SJSA1 (cell line): ENCODE data around the gene TMEM131. TPM values are rescaled to one million over a fixed set of nuclear protein-coding genes. Genes with fewer than 3 reads are reported as not detected.

Experiments
- DNase-seq, 2 experiments: peaks; one replicate each; pipeline ENCODE4 v3.0.0-alpha.2; 2015 to 2020; ENCODE audit warnings: low spot score in 2 of 2, low read depth in 1 of 2
- H3K27ac ChIP-seq: fragments of 250-450 bp; sonication (Bioruptor Pico); 2 replicates; pipeline ENCODE4 v1.5.1; 2020; ENCODE audit warnings: mild to moderate bottlenecking, moderate library complexity
- H3K27me3 ChIP-seq: fragments of 250-450 bp; sonication (Bioruptor Pico); replicated peaks from 2 replicates; pipeline ENCODE4 v1.5.1; 2020; ENCODE audit warnings: mild to moderate bottlenecking, moderate library complexity
- H3K36me3 ChIP-seq: fragments of 250-450 bp; sonication (Bioruptor Pico); 2 replicates; pipeline ENCODE4 v1.5.1; 2020; ENCODE audit warnings: mild to moderate bottlenecking
- H3K4me1 ChIP-seq: fragments of 250-450 bp; sonication (Bioruptor Pico); replicated peaks from 2 replicates; pipeline ENCODE4 v1.6.1; 2021; ENCODE audit warnings: mild to moderate bottlenecking
- H3K4me3 ChIP-seq: fragments of 250-450 bp; sonication (Bioruptor Pico); 2 replicates; pipeline ENCODE4 v1.5.1; 2020; ENCODE audit warnings: mild to moderate bottlenecking
- H3K9me3 ChIP-seq: fragments of 250-450 bp; sonication (Bioruptor Pico); replicated peaks from 2 replicates; pipeline ENCODE4 v1.5.1; 2020; ENCODE audit warnings: mild to moderate bottlenecking
- total RNA-seq: library from RNA; depleted of rRNA; stranded (reverse); fragments of >200 nt; shearing (Covaris generic); gene quantifications from 2 replicates; pipeline ENCODE4 v1.2.3, GENCODE V29; 2014

Gene TMEM131
- total RNA-seq, 1 experiment from 2014 or later, result 18.7 TPM

- Histone ChIP-seq H3K36me3 (peaks cover 39% of the 10 kb centered on the region), H3K27me3 (no peaks in the 10 kb centered on the region), H3K4me3 (no peak overlapping the region), H3K27ac (no peak overlapping the region), H3K4me1 (no peaks in the 10 kb centered on the region), H3K9me3 (no peaks in the 10 kb centered on the region)
- DNase-seq, result no peak
These were observed 231.0 kb downstream of the TMEM131 start for GRCh38 chr2:97764559-97765263.

DNA sequence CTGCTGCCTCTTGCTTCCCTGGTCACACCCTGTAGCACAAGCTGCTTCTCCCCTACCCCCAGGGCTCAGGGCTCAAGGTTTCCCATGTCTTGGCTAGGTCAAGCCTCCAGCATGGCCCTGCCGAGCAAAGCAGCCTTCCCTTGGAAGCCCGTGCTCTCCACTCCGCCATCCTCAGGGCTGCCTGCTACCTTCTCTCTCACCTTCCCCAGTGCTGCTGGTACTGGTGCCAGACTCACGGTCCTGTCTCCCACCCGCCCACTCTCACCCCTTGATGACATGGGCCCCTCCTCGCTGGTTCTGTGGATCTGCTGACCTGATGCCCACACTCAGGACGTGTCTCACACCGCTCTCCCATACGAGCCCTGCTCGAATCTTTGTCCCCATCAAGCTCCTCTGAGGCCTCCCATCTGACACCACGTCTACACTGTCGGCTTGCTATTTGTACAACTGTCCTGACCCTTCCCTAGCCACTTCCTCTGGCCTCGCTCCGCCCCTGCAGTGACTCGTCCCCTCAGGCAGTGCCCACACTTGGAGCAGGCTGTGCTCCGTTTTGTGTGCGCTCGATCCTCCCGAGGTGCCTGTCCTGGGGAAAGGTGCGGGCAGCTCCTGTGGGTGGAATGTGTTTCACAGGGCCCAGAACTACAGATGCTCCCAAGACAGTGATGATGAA lies 232.4 kb downstream of the TMEM131 start:
- no peak overlapping the region for H3K4me3 ChIP-seq
- peaks cover 50% of the 10 kb centered on the region for H3K36me3 ChIP-seq
- H3K27me3 ChIP-seq, result no peaks in the 10 kb centered on the region
- no peak for DNase-seq
- no peaks in the 10 kb centered on the region for H3K9me3 ChIP-seq
- H3K27ac ChIP-seq, result no peak overlapping the region
- H3K4me1 ChIP-seq, result no peaks in the 10 kb centered on the region

- H3K36me3 ChIP-seq, result peaks cover 63% of the 10 kb centered on the region
- H3K9me3 ChIP-seq, result no peaks in the 10 kb centered on the region
- no peak overlapping the region for H3K27ac ChIP-seq
- peak in 1 of 2 experiments; percentile 44 for DNase-seq
- H3K4me3 ChIP-seq, result no peak overlapping the region
- no peaks in the 10 kb centered on the region for H3K4me1 ChIP-seq
- H3K27me3 ChIP-seq, result no peaks in the 10 kb centered on the region
These were observed 234.6 kb downstream of the TMEM131 start for GRCh38 chr2:97761192-97761591.

DNA sequence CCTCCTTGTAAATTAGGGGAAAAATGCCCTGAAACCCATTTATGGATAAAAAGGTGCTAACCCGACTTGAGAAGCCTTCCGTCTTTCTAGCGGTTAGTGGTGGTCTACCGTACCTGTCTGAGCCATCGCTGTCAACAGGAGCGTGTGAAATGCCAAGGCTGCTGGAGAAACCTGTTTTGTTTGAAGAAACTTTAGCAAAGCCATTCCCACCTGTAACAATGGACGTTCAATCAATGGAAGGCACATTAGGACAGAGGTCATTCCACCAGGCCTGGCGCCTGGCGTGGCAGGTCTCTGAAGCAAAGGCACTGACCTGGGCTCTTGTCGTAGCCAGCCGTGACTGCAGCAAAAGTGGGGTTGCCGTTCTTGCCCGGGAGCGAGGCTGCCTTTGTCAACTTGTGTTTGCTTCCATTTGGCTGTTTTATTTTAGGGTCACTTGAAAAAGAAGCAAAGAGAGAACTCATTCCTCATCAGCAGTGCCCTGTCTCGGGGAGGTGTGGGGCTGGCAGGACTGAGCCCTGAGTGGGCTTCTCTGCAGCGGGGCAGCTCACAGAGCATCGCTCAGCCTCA lies 235.2 kb downstream of the TMEM131 start:
- H3K9me3 ChIP-seq, result no peaks in the 10 kb centered on the region
- peak in 1 of 2 experiments; percentile 19 for DNase-seq
- no peak overlapping the region for H3K4me3 ChIP-seq
- H3K36me3 ChIP-seq, result peaks cover 65% of the 10 kb centered on the region
- H3K4me1 ChIP-seq, result no peaks in the 10 kb centered on the region
- no peaks in the 10 kb centered on the region for H3K27me3 ChIP-seq
- H3K27ac ChIP-seq, result no peak overlapping the region

DNA sequence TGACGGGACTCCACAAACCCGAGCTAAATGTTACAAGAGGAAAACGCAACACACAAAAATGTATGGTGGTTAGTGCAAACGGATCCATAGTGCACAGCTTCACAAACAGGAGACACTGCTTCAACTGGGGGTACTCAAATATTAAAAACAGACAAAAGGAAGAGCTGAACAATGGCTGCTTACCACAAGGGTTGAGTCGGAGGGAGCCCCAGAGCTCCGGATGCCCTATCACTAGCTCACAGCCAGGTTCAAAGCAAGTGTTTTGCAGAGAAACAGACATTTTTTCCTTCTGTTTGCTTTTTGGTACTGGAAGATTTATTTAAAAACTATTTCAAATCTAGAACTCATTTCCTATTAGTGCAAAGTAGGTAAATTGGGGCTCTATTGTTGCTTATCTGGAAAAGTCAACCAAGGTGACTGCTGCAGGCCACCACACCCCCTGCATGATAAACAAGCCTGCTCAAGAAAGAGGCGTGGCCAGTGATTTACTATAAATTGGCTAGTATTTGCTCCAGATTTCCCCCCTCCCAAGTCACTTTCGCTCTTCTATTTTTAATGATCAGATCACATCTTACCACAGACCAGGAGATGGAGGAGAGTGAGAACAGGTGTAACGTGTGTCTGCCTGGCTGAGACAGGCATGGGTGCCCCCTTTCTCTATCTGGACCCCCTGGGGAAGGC lies 235.9 kb downstream of the TMEM131 start:
- H3K27ac ChIP-seq, result no peak overlapping the region
- H3K27me3 ChIP-seq, result no peaks in the 10 kb centered on the region
- H3K36me3 ChIP-seq, result peaks cover 60% of the 10 kb centered on the region
- no peaks in the 10 kb centered on the region for H3K9me3 ChIP-seq
- DNase-seq, result no peak
- no peak overlapping the region for H3K4me3 ChIP-seq
- no peaks in the 10 kb centered on the region for H3K4me1 ChIP-seq

DNA sequence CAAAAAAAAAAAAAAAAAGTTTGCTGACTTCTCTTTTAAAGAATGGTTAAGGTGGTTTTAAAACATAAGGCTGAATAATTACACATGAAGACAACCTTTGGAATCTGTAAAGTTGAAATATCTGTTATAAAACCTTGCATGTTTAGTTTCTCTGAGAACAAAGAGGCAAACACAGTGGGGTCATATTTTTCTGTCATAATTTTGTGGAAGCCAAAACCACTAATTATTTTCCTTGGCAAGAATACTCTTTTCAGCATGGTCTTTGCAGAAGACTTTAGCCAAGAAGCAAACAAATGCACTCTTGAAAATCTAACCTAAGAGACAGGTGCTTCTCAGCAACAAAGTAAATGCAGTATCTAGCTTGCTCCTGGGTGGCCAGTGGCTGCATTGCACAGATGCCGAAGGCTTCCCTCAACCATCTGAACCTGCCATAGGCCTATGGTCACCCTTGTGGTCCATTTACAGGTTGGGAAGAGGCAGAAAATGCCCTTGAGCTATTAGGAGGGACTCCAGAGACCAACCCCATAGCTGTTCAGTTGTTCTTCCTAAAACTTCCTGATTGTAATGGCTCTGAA lies 237.5 kb downstream of the TMEM131 start:
- H3K4me3 ChIP-seq, result no peak overlapping the region
- H3K27me3 ChIP-seq, result no peaks in the 10 kb centered on the region
- DNase-seq, result no peak
- no peaks in the 10 kb centered on the region for H3K9me3 ChIP-seq
- H3K27ac ChIP-seq, result no peak overlapping the region
- no peaks in the 10 kb centered on the region for H3K4me1 ChIP-seq
- H3K36me3 ChIP-seq, result peaks cover 55% of the 10 kb centered on the region

DNA sequence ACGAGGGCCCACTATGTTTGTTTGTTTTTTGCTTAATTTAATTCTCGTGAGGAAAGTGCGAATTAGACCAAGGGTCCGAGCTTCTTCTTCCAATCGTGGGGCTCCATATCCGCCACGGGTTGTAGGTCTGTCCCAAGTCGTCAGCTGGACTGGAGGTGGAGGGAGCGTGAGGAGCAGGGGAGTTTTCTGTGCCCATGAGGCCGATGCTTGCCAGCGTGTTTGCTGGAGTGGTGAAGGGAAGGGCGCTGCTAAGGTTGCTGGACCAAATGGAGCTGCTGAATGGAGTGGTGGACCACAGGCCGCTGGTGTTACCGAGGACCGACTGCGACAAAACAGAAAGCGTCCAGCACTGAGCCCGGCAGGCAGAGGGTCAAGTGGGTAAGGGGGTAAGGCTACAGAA lies 238.7 kb downstream of the TMEM131 start:
- H3K27ac ChIP-seq, result no peak overlapping the region
- no peak overlapping the region for H3K4me3 ChIP-seq
- DNase-seq, result no peak
- H3K27me3 ChIP-seq, result no peaks in the 10 kb centered on the region
- peaks cover 51% of the 10 kb centered on the region for H3K36me3 ChIP-seq
- no peaks in the 10 kb centered on the region for H3K4me1 ChIP-seq
- H3K9me3 ChIP-seq, result no peaks in the 10 kb centered on the region

GRCh38 chr2:97755491-97755890 lies 240.3 kb downstream of the TMEM131 start:
- H3K4me3 ChIP-seq, result no peak overlapping the region
- no peak for DNase-seq

GRCh38 chr2:97754690-97755346 lies 240.9 kb downstream of the TMEM131 start:
- H3K27me3 ChIP-seq, result no peaks in the 10 kb centered on the region
- no peaks in the 10 kb centered on the region for H3K9me3 ChIP-seq
- H3K4me1 ChIP-seq, result no peaks in the 10 kb centered on the region
- H3K36me3 ChIP-seq, result peaks cover 41% of the 10 kb centered on the region
- DNase-seq, result no peak
- H3K27ac ChIP-seq, result no peak overlapping the region
- H3K4me3 ChIP-seq, result no peak overlapping the region

More at GRCh38 chr2:97755491-97755890, 240.3 kb downstream of the TMEM131 start:
- Histone ChIP-seq H3K36me3 (peaks cover 45% of the 10 kb centered on the region), H3K9me3 (no peaks in the 10 kb centered on the region), H3K27me3 (no peaks in the 10 kb centered on the region), H3K27ac (no peak overlapping the region), H3K4me1 (no peaks in the 10 kb centered on the region)

DNA sequence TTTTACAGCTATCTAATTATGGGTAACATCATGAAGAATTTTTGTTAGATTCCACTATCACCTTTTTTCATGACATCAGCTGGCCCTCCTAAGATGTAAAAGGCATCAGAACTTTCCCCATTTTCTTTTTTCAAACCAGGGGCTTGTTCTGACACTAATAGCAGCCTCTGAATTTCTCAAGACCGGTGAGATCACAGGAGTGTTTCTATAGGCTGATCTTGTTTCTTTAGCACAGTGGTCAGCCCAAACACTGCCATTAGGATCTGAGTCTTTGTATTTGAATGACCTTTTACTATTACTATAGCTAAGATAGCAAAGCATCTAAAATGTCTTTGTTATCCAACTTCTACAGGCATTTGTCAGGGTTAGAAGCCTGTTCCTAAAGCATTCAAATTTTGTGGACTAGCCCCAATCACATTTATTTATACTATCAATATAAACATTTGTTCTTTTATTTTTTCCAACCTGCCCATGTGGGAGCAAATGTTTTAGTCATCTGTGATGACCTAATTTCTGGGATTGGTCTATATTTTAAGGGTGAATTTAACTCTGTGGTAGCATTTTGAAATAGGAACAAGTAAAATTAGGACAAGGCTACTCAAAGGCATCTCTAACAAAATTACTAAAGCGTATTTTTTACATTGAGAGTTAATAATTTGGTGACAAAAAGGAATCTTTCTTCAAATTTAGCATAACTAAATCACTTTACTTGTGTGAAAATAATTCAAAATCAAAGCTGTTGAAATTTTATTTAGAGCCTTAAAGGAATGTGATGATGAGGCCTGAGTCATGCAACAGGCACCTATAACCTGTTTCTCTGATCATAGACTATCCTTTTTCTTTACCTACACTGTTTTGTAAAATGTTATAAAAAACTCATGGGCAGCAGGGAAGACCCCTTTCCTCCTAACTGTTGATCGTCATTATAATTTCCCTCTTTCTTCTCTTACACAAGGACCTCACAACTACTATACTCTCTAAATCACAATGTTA lies 243.1 kb downstream of the TMEM131 start:
- Histone ChIP-seq H3K4me1 (no peaks in the 10 kb centered on the region), H3K4me3 (no peak overlapping the region), H3K36me3 (peaks cover 27% of the 10 kb centered on the region), H3K9me3 (no peaks in the 10 kb centered on the region), H3K27ac (no peak overlapping the region), H3K27me3 (no peaks in the 10 kb centered on the region)
- no peak for DNase-seq

DNA sequence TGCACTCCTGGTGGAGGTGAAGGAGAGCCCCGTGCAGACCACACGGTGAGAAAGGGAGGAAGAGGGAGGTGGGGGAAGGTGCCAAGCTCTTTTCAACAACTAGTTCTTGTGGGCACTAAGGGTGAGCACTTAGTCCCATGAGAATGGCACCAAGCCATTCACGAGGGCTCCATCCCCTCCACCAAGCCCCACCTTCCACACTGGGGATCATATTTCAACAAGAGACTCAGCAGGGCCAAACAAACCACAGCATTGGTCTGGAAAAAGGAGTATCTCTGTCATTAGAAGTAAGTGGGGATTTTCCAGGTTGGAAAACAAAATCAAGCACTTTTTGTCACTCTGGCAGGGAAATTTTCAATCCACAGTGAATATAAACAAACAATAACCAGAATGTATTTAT lies 244.0 kb downstream of the TMEM131 start:
- H3K27ac ChIP-seq, result no peak overlapping the region

GRCh38 chr2:97750017-97750416 lies 245.7 kb downstream of the TMEM131 start:
- Histone ChIP-seq H3K4me1 (no peaks in the 10 kb centered on the region), H3K36me3 (peaks cover 5% of the 10 kb centered on the region; the same call in 1 of the 2 replicates), H3K4me3 (no peak overlapping the region), H3K27me3 (no peaks in the 10 kb centered on the region), H3K27ac (no peak overlapping the region), H3K9me3 (no peaks in the 10 kb centered on the region)
- DNase-seq, result no peak

More for the DNA sequence above, 244.0 kb downstream of the TMEM131 start:
- no peaks in the 10 kb centered on the region for H3K9me3 ChIP-seq
- no peak overlapping the region for H3K4me3 ChIP-seq
- H3K27me3 ChIP-seq, result no peaks in the 10 kb centered on the region
- no peak for DNase-seq
- no peaks in the 10 kb centered on the region for H3K4me1 ChIP-seq
- H3K36me3 ChIP-seq, result peaks cover 19% of the 10 kb centered on the region
